ENCODE results near the gene ARHGAP44.

Gene ARHGAP44

GRCh38 chr17:12995106-12995895 lies 206.0 kb downstream of the ARHGAP44 start:
- DNase-seq (ENCODE audit: low read depth) = no peak

DNA sequence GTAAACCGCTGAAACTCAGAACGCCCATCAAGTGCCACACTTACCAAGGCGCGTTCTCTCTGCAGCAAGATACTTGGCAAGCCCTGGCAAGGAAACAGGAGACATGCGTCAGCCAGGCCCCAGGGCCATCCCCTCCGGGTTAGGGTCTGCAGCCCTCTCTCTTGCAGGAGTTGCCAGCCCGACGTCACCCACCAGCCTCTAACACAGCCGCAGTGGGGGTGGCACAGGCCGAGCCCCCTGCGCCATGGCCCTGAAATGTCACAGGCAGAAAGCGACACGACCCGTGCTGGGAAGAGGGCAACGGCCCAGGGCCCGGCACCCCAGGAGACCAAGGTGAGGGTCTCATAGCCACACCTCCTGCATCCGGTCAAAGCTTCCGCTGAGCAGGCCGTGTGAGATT lies 206.6 kb downstream of the ARHGAP44 start:
- no peak for DNase-seq (ENCODE audit: low read depth)

DNA sequence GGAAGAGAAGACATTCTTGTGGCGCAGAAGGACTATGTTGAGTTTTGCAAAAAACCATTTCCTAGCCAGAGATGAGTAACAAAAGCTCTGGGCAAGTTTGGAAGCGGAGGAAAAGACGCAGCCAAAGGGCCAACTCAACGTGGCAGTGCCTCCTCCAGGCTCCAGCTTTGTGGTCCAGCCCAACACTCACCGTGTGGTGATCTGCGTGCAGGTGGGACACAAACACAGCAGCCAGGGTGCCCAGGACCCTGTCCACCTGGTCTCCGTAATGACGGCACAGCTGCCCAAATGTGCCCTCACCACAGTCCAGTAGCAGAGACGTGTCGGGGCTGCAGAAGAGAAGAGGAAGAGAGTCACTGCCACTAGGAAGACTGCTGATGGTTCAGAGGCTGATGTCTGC lies 207.1 kb downstream of the ARHGAP44 start:
- DNase-seq (ENCODE audit: low read depth) = no peak

- no peak for DNase-seq (ENCODE audit: low read depth)
Measured at GRCh38 chr17:12996941-12997340, 207.6 kb downstream of the ARHGAP44 start.

DNA sequence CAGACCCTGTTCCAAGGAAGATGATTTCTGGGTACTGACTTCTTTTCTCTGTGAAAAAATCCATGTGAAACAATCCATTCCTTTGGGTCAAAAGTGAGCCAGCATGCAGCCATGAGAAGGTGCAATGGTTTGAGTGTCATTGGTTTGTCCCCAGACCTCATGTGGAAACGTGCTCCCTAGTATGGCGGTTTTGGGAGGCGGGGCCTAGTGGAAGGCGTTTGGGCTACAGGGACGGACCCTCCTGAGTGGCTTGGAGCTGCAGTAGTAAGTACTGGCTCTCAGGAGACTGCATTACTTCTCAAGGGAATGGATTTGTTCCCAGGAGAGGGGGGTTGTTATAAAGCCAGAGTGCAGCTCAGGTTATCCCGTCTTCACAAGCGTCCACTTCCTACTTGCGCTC lies 209.2 kb downstream of the ARHGAP44 start:
- no peak for DNase-seq (ENCODE audit: low read depth)

DNA sequence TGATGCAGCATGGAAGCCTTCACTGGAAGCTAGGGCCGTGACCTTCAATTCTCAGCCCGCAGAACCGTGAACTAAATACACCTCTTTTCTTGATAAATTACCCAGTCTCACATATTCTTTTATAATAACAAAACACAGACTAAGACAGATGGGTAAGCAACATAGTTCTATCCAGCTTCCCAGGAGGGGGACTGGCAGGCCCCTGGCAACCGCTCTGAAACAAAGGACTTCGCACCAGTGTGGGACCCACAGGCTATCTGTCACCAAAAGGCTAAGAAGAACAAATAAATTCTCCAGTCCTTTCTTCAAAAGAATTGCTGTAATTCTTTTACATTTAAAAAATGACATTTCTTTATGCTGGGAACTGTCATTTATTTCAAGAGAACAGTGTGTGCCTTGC lies 209.6 kb downstream of the ARHGAP44 start:
- DNase-seq (ENCODE audit: low read depth) = no peak

- DNase-seq (ENCODE audit: low read depth) = no peak
Measured at GRCh38 chr17:13000561-13000960, 211.3 kb downstream of the ARHGAP44 start.

DNA sequence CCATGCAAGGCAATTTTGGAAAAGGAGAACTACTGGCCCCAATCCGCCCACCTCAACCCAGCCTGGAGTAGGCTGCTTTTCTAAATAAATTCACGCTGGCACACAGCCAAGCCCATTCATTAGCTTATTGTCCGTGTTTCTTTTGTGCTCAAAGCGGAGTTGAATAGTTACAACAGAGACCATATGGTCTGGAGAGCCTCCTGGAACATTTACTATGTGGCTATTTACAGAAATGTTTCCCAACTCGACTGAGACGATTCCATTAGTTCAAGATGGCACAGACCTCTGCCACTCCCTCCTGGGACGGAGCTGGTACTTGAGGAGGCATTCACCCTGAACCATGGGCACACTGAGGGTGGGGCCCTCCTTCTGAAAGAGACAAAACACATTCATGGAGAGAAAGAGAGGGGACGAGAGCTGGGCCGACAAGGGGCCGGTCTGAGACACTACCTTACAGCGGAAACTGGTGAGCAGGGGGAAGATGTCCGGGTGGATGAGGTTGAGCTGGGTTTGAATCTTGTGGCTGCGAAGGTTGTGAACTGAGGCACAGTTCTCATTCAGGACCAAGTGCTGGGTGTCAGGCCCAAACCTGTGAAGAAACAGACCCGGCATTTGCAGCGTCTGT lies 212.8 kb downstream of the ARHGAP44 start:
- no peak for DNase-seq (ENCODE audit: low read depth)

GRCh38 chr17:13002761-13003453 lies 213.6 kb downstream of the ARHGAP44 start:
- DNase-seq (ENCODE audit: low read depth) = peak; percentile 23

DNA sequence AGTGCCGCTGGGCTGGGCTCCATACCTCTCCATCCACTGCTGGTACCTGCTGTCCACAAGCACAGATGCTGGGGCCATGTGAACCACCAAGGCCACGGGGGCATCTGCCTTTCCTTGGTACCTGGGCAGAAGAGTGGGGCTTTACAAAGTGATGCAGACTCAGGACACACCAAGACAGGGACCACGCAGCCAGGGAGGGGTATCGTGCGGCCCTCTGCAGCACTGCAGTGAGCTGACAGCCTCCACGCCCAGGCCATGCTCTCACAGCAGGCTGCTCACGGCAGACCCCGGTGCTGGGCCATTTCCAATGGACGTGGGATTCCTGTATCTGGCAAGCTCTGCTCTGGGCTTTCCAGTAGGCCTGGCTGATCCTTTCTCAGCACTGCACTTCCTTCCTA lies 214.2 kb downstream of the ARHGAP44 start:
- DNase-seq (ENCODE audit: low read depth) = no peak

- no peak for DNase-seq (ENCODE audit: low read depth)
Measured at GRCh38 chr17:13003927-13004326, 214.6 kb downstream of the ARHGAP44 start.

- DNase-seq (ENCODE audit: low read depth) = no peak
Measured at GRCh38 chr17:13004336-13004735, 215.0 kb downstream of the ARHGAP44 start.

DNA sequence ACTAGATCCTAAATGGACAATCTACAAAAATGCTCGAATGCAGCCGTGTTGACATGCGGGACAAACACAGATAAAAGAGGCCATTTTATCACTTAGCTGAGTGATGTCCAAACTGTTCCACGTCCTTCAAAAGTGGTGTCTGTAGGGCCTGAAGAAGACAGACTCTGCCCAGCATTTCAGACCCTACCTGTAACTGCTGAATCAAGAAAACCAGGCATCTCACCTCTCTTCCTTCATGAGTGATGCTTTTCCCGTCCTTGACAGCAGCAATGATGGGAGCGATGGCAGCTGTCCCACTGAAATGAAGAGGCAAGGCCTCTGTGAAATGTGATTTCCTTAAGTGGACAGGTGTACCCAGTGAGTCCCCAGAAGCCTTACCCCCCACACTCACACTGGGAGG lies 216.2 kb downstream of the ARHGAP44 start:
- DNase-seq (ENCODE audit: low read depth) = no peak

DNA sequence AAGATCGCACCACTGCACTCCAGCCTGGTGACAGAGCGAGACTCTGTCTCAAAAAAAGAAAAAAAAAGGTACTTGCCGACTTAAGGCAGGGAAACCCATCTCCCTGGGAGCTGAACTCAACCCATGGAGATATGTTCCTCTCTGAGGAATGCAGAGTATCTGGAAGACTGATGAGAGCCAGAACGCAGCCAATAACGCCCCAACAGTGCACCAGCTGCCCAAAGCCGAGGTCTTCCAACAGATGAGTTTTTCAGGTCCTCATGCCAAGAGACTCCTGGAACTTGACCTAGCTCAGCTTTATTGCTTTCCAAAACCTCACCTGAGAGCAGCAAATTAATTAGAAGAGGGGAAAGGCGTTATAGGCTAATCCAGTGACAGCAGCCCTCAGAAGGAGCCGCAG lies 219.2 kb downstream of the ARHGAP44 start:
- DNase-seq (ENCODE audit: low read depth) = no peak

DNA sequence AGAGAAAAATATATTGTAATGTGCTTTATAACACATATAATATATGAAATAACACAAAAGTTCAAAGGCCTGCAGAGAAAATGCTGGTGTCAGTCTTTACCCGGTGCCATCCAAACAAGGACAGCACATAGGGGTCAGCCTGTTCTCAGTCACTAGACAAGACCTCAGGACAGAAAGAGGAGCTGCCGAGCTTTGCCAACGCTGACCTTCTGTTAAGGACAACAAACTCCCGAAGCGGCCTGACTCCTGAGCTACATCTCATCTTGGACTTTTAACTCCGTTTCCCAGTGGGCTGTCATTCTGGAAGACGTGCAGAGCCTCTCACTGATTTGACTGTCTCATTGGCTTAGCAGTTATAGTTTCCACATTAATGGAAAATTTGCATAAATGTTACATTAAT lies 221.7 kb downstream of the ARHGAP44 start:
- DNase-seq (ENCODE audit: low read depth) = no peak

DNA sequence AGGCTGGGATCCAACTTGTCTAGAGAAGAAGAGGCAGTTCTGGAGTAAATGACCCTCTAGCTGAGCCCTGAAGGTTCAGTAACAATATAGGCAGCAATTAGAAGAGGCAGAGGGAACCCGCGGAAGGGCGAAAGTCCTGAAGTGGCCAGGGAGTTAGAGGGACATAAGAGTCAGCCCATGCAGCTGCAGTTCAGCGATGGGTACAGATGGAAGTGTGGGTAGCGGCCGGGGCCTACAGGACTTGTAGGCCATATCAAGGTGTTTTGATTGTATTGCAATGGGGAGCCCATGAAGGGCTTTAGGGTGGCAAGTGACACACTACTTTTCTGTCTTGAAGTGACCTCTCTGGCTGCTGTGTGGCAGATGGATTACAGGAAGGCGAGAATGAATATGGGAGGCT lies 225.5 kb downstream of the ARHGAP44 start:
- no peak for DNase-seq (ENCODE audit: low read depth)

GRCh38 chr17:13016881-13017654 lies 227.8 kb downstream of the ARHGAP44 start:
- DNase-seq (ENCODE audit: low read depth) = no peak

DNA sequence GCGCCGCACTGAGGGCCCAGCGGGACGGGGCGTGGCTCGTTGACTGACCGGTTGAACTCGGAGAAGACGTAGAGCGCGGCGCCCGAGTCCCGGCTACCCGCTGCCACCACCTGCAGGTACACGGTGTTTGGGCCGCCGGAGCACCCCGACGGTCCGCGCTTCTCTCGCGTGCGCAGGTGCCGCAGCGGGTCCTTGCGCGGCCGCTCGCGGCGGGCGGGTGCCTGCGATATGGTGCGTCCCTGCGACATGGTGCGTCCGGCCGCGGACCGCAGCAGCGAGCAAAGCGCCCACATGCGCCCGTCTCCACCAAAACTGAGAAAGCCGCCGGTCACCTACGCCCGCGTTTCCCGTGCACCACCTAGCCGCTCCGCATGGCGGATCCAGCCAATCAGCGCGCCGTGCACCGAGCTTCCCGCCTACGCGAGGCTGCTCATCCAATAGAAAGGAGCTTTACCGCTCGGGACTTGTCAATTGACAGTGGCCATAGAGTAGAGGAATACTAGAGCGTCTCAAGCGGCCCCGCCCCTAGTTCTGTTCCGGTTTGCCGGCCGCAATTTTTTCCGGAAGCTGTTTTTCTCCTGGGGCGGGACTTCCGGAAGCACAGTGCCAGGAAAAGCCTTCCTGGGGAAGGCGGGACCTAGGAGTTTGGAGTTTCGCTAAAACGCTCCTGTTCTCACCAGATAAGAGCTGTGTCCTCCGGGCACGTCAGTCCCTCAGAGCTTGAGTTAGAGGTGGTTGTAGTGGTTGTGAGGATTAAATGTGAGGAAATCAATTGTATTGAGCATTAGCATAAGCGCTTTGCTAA lies 228.6 kb downstream of the ARHGAP44 start, which contains the start of gene ELAC2:
TSS of gene ELAC2 (minus strand) at position 373 of the 805 bp plus-strand sequence. CDS start at position 293, 80 bp downstream.
- peak; percentile 98 for DNase-seq (ENCODE audit: low read depth)

GRCh38 chr17:13024016-13024415 lies 234.7 kb downstream of the ARHGAP44 start:
- no peak for DNase-seq (ENCODE audit: low read depth)

DNA sequence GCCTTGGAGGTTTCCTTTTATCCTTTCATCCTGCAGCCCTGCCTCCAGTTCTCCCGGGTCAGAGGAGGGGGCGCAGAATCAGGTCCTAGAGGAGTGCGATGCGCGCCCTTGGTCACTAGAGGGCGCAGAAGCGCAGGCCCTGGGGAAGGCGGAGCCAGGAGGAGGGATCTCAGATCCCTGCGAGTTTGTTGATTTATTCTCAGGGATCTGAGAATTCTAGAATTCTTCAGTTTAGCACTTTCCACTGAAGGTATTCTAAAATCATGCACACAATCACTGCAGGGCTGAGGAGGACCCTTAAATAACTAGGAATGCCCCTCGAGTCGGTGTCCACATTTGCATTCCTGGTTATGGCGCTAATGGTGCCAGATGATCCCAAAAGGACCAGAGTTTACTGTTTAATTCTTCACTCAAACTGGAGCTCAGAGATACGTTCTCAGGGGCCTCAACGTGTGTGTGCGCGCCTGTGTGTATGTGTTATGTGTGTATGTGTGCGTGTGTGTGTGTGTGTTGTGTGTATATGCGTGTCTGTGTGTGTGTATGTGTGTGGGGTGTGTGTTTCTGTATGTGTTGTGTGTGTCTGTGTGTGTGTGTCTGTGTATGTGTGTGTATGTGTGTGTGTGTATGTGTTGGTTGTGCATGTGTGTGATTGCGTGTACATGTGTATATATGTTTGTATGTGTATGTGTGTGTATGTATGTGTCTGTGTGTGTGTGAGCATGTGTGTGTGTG lies 235.4 kb downstream of the ARHGAP44 start:
- peak; percentile 62 for DNase-seq (ENCODE audit: low read depth)

DNA sequence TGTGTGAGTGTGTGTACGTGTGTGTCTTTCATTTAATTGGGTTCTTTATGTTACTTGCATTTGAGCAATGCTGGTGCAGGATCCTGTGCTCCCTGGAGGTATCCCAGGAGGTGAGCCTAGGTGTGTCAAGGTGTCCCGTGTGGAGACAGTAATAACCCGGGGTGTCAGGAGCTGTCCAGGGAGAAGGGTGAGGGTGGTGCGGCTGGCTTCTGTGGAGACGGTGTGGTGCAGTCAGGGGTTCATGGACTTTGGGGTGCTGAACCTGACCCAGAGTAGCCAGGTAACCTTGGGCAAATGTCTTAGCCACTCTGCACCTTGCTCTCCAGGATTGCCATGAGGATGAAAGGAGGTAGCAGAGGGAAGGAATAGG lies 235.9 kb downstream of the ARHGAP44 start:
- DNase-seq (ENCODE audit: low read depth) = no peak

Measured in activated T-cell treated with anti-CD3 and anti-CD28 coated beads for 24 hours (primary cell).